GM21515 (cell line): ENCODE results near the gene MED20.

Experiments used
- ATAC-seq: cut with Tn5 transposase; IDR thresholded peaks from one replicate; pipeline ENCODE4 v1.9.1; 2021; ENCODE audit not compliant: unreplicated experiment

MED20 gene

GRCh38 chr6:41941280-41942066 is 20.5 kb upstream of the MED20 start, which contains the start of gene CCND3:
TSS of gene CCND3 (minus strand) at chr6:41941808. CDS start at chr6:41941649, 159 bp downstream.
- peak; percentile 81 for ATAC-seq

GRCh38 chr6:41940759-41941279 is 19.9 kb upstream of the MED20 start:
- peak; percentile 5 for ATAC-seq

GRCh38 chr6:41939848-41940758 is 19.2 kb upstream of the MED20 start:
- no peak for ATAC-seq

GRCh38 chr6:41939176-41939847 is 18.4 kb upstream of the MED20 start:
- ATAC-seq, result no peak

- no peak for ATAC-seq
Measured at GRCh38 chr6:41938590-41939175, 17.7 kb upstream of the MED20 start.

GRCh38 chr6:41937861-41938574 is 17.1 kb upstream of the MED20 start:
- ATAC-seq, result no peak

- ATAC-seq, result no peak
Measured at GRCh38 chr6:41937472-41937860, 16.5 kb upstream of the MED20 start.

- no peak for ATAC-seq
Measured at GRCh38 chr6:41936073-41936837, 15.3 kb upstream of the MED20 start.

GRCh38 chr6:41935685-41936072 is 14.7 kb upstream of the MED20 start:
- no peak for ATAC-seq

GRCh38 chr6:41935193-41935574 is 14.2 kb upstream of the MED20 start:
- ATAC-seq, result no peak

GRCh38 chr6:41934278-41935192 is 13.6 kb upstream of the MED20 start:
- no peak for ATAC-seq

GRCh38 chr6:41932378-41932777 is 11.4 kb upstream of the MED20 start:
- no peak for ATAC-seq

- no peak for ATAC-seq
Measured at GRCh38 chr6:41931792-41932191, 10.9 kb upstream of the MED20 start.

GRCh38 chr6:41929924-41930323 is 9.0 kb upstream of the MED20 start:
- ATAC-seq, result no peak

- no peak for ATAC-seq
Measured at GRCh38 chr6:41927253-41927652, 6.3 kb upstream of the MED20 start.

GRCh38 chr6:41922154-41922553 is 1.2 kb upstream of the MED20 start:
- ATAC-seq, result no peak

- no peak for ATAC-seq
Measured at GRCh38 chr6:41921712-41921998, 716 bp upstream of the MED20 start.

GRCh38 chr6:41917528-41917927 is 3.4 kb downstream of the MED20 start:
- no peak for ATAC-seq
